HL-60/S4 treated with phorbol 12-myristate 13-acetate at 8.2 ng/mL for 4 days and 3 days (cell line): Measurements from ENCODE around the gene REXO4.
"Not testable (repeated sequence)": the region's sequence is repeated elsewhere in the genome, so short reads cannot be mapped to it uniquely, and the experiment has no call there.

Source experiments
- in situ Hi-C: fragments of 300-500 bp; cut with MboI; formaldehyde crosslinking; loops from 2 replicates; pipeline ENCODE4 v1.15.0; 2022; ENCODE audit warnings: low sequenced_read_pairs

REXO4 gene

DNA sequence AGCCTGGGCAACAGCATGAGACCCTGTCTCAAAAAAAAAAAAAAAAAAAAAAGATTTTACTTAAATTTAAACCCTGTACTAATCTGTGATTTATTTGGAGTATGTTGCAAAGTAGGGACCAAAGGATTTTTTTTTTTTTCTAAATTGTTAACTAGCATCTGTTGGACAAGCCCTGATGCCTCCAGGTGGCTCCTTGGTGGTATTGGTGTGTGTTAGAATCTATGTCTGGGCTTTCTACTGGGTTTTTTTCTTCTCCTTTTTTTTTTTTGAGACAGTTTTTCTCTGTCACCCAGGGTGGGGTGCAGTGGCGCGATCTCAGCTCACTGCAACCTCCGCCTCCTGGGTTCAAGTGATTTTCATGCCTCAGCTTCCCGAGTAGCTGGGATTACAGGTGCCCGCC is 34.1 kb upstream of the REXO4 start:
- in situ Hi-C loops = not testable (repeated sequence)

GRCh38 chr9:133449760-133450159 is 31.9 kb upstream of the REXO4 start:
- in situ Hi-C loops = no loop called here

GRCh38 chr9:133448487-133448972 is 30.7 kb upstream of the REXO4 start:
- in situ Hi-C loops = no loop called here

DNA sequence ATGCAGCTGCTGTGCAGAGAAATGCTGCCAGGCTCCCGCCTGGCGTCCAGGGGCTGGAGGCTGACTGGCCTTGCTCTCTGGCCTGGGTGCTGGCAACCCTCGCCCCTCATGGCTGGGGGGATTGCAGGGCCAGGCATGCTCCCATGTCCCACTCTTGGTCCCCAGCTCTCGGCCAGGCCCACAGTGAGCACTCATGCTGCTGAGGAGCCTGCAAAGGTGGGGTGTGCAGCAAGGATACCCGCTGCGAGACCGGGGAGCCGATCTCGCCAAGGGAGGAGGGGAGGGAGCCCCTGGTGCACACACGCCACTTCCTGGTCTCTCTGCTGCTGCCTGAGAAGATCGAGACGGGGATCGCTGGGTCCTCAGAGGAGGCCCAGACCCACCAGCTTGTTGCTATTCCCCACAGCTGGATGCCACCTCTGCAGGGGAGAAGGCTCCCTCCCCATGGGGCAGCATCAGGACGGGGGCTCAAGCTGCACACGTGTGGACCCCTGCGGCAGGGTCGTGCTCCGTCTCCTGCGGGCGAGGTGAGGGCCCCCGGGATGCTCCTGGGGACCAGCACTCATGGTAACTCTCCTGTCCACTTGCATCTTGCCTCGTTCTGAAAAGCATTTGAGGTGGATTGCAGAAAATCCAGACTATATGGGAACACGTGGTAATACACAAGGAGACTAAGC is 27.6 kb upstream of the REXO4 start:
- in situ Hi-C loops = no loop called here

GRCh38 chr9:133443982-133444381 is 26.2 kb upstream of the REXO4 start:
- in situ Hi-C loops = no loop called here

DNA sequence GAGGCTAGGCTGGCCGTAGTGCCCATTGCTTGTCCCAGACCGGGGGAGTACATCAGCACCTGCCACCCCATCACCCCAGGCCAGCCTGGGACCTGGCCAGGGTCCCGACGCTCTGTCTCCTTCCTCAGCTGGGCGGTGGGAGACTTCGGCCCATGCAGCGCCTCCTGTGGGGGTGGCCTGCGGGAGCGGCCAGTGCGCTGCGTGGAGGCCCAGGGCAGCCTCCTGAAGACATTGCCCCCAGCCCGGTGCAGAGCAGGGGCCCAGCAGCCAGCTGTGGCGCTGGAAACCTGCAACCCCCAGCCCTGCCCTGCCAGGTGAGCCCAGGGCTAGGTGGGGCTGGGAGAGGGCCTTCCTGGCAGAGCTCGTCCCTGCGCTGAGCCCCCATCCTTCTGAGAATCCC is 25.4 kb upstream of the REXO4 start:
- in situ Hi-C loops = no loop called here

GRCh38 chr9:133441571-133441970 is 23.8 kb upstream of the REXO4 start:
- in situ Hi-C loops = no loop called here

DNA sequence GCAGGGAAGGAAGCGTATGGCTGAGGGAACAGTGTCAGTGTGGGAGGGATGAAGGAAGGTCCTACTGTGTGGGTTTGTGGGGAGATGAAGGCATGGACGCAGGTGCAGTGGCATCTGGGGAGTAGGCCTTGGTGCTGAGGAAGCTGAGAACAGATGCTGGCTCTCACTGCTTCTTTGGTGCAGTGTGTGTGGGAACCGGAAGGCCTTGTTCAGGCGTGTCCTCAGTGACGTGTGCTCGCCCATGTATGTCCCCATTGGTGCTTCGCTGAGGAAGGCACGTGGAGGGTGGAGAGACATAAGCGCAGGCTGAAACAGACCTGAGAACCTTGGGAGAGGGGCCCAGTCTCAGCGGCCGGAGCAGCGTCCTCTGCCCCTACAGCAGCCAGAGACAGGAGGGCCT is 23.1 kb upstream of the REXO4 start:
- in situ Hi-C loops = no loop called here

- in situ Hi-C loops = no loop called here
Measured at GRCh38 chr9:133439337-133439736, 21.5 kb upstream of the REXO4 start.

DNA sequence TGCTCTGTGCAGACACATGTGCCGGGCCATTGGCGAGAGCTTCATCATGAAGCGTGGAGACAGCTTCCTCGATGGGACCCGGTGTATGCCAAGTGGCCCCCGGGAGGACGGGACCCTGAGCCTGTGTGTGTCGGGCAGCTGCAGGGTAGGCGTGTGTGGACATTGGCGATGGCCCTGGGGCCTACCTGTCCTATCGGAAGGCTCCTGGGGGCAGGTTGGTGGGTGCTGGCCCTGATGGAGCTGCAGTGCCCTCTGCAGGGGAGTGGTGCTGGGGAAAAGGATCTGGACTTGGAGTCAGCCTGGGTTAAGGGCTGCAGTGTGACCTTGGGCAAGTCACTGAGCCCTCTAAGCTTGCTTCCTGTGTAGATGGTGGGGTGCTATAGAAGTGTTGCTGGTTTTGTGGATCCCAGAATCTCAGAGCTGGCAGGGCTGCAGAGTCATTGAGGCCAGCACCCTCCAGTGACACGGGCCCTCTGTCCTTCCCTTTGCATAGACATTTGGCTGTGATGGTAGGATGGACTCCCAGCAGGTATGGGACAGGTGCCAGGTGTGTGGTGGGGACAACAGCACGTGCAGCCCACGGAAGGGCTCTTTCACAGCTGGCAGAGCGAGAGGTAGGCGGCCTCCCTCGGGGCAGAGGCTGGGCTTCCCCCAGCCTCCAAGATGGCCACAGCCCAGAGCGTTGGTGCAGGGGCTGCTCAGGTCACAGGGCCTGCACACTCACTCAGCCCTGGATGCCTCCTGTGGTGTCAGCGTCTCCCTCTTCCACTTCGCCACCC is 20.1 kb upstream of the REXO4 start:
- in situ Hi-C loops = no loop called here

- in situ Hi-C loops = no loop called here
Measured at GRCh38 chr9:133436681-133437080, 18.9 kb upstream of the REXO4 start.

GRCh38 chr9:133433351-133433843 is 15.6 kb upstream of the REXO4 start:
- in situ Hi-C loops = no loop called here

DNA sequence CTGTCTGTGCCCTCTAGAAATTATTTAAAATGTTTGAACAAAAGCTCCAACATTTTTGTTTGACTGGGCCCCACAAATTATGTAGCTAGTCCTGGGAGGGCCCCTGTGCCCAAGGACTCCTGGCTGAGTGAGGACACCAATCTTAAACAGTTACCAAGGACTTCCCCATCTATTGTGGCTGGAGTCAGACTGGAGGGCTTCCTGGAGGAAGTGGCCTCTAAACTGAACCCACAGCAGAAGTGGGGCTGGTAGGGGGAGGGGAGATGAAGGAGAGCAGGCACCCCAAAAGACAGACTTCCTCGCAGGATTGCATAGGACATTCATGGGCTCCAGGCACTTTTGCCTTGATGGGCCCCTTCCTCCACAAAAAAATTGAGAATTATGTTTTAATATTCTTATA is 12.4 kb upstream of the REXO4 start:
- in situ Hi-C loops = no loop called here

GRCh38 chr9:133429641-133430161 is 11.9 kb upstream of the REXO4 start:
- in situ Hi-C loops = no loop called here

DNA sequence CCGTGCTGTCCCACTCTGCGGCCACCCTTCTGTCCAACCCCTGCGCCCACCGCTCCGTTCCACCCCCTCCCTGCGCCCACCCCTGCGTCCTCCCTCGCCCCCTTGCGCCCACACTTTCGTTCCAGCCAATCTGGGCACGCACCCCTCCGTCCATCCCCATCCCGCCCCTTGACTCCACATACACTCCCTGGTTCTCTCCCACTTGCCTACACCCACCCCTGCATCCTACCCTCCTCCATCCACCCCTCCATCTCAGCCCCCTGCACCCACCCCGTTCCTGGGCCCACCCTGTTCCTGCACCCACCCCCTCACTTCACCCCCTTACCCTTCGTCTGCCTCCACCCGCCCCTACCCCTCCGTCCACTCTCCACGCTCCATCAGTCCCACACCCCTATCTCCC is 11.4 kb upstream of the REXO4 start:
- in situ Hi-C loops = no loop called here

DNA sequence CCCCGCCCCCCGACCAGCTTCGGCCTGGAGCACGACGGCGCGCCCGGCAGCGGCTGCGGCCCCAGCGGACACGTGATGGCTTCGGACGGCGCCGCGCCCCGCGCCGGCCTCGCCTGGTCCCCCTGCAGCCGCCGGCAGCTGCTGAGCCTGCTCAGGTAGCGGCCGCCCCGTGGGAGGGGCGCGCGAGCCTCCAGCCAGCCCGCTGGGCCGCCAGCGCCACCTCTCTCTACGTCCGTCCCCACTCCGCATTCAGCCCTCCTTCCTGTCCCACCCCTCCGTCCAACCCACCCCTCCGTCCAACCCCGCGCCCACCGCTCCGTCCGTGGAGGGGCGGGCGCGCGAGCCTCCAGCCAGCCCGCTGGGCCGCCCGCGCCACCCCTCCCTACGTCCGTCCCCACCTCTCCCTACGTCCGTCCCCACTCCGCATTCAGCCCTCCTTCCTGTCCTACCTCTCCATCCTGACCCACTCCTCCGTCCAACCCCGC is 10.8 kb upstream of the REXO4 start:
- in situ Hi-C loops = no loop called here

GRCh38 chr9:133427658-133428348 is 10.0 kb upstream of the REXO4 start:
- in situ Hi-C loops = no loop called here

- in situ Hi-C loops = no loop called here
Measured at GRCh38 chr9:133426011-133426410, 8.2 kb upstream of the REXO4 start.

GRCh38 chr9:133425049-133425632 is 7.3 kb upstream of the REXO4 start:
- in situ Hi-C loops = no loop called here

DNA sequence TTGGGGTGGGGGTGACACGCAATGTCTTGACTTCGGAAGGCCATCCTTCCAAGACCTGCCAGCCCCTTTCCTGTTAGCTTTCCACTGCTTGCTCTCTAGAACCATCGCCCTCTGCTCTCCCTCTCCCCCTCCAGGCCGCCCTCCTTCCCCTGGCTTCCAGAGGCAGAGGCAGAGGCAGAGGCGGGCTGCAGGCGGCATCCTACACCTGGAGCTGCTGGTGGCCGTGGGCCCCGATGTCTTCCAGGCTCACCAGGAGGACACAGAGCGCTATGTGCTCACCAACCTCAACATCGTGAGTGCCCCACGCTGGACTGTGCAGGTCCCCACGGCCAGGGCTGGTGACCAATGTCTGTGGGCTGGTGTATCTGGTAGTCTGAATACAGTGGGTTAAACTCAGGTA is 6.4 kb upstream of the REXO4 start:
- in situ Hi-C loops = no loop called here

GRCh38 chr9:133423216-133423615 is 5.4 kb upstream of the REXO4 start:
- in situ Hi-C loops = no loop called here
